Right lobe of liver (tissue), 6 donors: ENCODE measurements around the gene DCBLD2. TPM values are rescaled to one million over a fixed set of nuclear protein-coding genes. Genes with fewer than 3 reads are reported as not detected.
"Not testable (repeated sequence)": the region's sequence is repeated elsewhere in the genome, so short reads cannot be mapped to it uniquely, and the experiment has no call there.

Experiments
- ATAC-seq, 4 donors: fragments of 200-7000 bp; cut with Tn5 transposase; one replicate each; pipeline ENCODE4 v1.9.1; 2020; ENCODE audit warnings: mild to moderate bottlenecking in 4 of 4, moderate library complexity in 4 of 4
- DNase-seq, 3 donors: peaks; one replicate each; pipeline ENCODE4 v3.0.0-alpha.2; 2020
- H3K27ac ChIP-seq, 3 donors: fragments of 200-600 bp; one replicate each; pipeline ENCODE4 v1.8.0; 2022
- H3K27me3 ChIP-seq, 2 donors: fragments of 200-600 bp; one replicate each; pipeline ENCODE4 v1.8.0; 2022
- H3K36me3 ChIP-seq, 4 donors: fragments of 200-600 bp; sonication (generic) in 1 of 4; one replicate each; pipeline versions ENCODE4 v1.5.1 to v1.8.0; 2017 to 2022; ENCODE audit warnings: control low read depth in 1 of 4
- H3K4me1 ChIP-seq, 4 donors: fragments of 200-600 bp; sonication (generic) in 1 of 4; one replicate each; pipeline versions ENCODE4 v1.5.1 to v1.8.0; 2017 to 2022; ENCODE audit warnings: control low read depth in 1 of 4
- H3K4me3 ChIP-seq, 3 donors: fragments of 200-600 bp; one replicate each; pipeline ENCODE4 v1.8.0; 2022
- H3K9me3 ChIP-seq, 4 donors: fragments of 200-600 bp; sonication (generic) in 1 of 4; one replicate each; pipeline versions ENCODE4 v1.5.1 to v1.8.0; 2017 to 2022; ENCODE audit warnings: control low read depth in 1 of 4
- CTCF ChIP-seq, 4 donors: fragments of 200-600 bp in 3 of 4; fragments of 450-650 bp in 1 of 4; IDR thresholded peaks; one replicate each; pipeline versions ENCODE4 v1.5.1 to v1.8.0; 2016 to 2022; ENCODE audit warnings: antibody characterized with exemption in 4 of 4, mild to moderate bottlenecking in 2 of 4
- POLR2A ChIP-seq: fragments of 450-650 bp; IDR thresholded peaks from one replicate; pipeline ENCODE4 v1.6.1; 2017; ENCODE audit warnings: antibody characterized with exemption, mild to moderate bottlenecking
- WGBS: methylation state at CpG from one replicate; pipeline ENCODE4 v1.1.6; 2018; ENCODE audit warnings: low coverage, low lambda C conversion rate; ENCODE audit not compliant: insufficient coverage; ENCODE audit errors: missing lambda C conversion rate; 5-methylcytosine and 5-hydroxymethylcytosine counted together
- intact Hi-C, 2 donors: fragments of 100-400 bp; cut with DNase I; formaldehyde crosslinking; loops; one replicate each; pipeline versions ENCODE4 v1.11.2 to v1.14.1; 2022
- total RNA-seq, 6 experiments: library from RNA; depleted of rRNA in 2 of 6; stranded (reverse); fragments of >200 nt in 2 of 6; fragmentation: NEBNext Ultra II Directional in 3 of 6; extraction: Animal tissue kit (Norgen Biotek cat#: 25700) in 3 of 6; gene quantifications; one replicate each; pipeline versions ENCODE4 v1.1.0 to v1.2.4, GENCODE V29; 2016 to 2023
- donor health status: DM: no; HTN: yes; CAD: no.
- donor health status: DM: no; HTN: no; CAD: no.
- donor health status: DM: no; HTN: no; CAD: no.
- donor health status: DM: no; HTN: yes; CAD: no.
- donor health status: DM: no; HTN: yes; CAD: no.

The DCBLD2 gene
- total RNA-seq, 6 experiments from 2014 or later = 8.1 to 11.3 (median 10.6) TPM

- Histone ChIP-seq H3K36me3 (no peaks in the 10 kb centered on the region), H3K27me3 (no peaks in the 10 kb centered on the region), H3K4me1 (no peaks in the 10 kb centered on the region), H3K4me3 (no peak overlapping the region), H3K27ac (no peak overlapping the region), H3K9me3 (no peaks in the 10 kb centered on the region)
- DNase-seq (no peak), ATAC-seq (no peak)
- 85% methylated on average over 3 of the region's 3 CpGs for WGBS
- intact Hi-C loops = no loop called here
- TF ChIP-seq POLR2A (no peak), CTCF (IDR thresholded peaks at IDR 0.05) (no peak)
These were observed 32.1 kb downstream of the DCBLD2 start for GRCh38 chr3:98869391-98869790.

DNA sequence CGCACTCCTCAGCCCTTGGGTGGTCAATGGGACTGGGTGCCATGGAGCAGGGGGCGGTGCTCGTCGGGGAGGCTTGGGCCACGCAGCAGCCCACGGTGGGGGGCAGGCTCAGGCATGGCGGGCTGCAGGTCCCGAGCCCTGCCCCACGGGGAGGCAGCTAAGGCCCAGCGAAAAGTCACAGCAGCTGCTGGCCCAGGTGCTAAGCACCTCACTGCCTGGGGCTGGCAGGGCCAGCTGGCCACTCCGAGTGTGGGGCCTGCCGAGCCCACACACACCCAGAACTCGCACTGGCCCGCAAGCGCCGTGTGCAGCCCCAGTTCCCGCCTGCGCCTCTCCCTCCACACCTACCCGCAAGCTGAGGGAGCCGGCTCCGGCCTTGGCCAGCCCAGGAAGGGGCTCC is 43.5 kb downstream of the DCBLD2 start:
- H3K36me3 ChIP-seq, ATAC-seq, intact Hi-C loops, H3K4me1 ChIP-seq, H3K9me3 ChIP-seq, H3K27me3 ChIP-seq, H3K27ac ChIP-seq, H3K4me3 ChIP-seq, DNase-seq: not testable (repeated sequence)
- no CpG with 5 or more reads among the region's 21 CpGs for WGBS

DNA sequence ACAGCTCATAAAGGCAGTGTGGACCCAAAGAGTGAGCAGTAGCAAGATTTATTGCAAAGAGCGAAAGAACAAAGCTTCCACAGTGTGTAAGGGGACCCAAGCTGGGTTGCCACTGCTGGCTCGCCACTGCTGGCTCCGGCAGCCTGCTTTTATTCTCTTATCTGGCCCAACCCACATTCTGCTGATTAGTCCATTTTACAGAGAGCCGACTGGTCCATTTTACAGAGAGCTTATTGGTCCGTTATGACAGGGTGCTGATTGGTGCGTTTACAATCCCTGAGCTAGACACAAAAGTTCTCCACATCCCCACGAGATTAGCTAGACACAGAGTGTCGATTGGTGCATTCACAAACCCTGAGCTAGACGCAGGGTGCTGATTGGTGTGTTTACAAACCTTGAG is 44.2 kb downstream of the DCBLD2 start:
- H3K4me1 ChIP-seq, DNase-seq, H3K27ac ChIP-seq, H3K4me3 ChIP-seq, H3K9me3 ChIP-seq, H3K27me3 ChIP-seq, H3K36me3 ChIP-seq, intact Hi-C loops, ATAC-seq: not testable (repeated sequence)
- 100% methylated on average over 1 of the region's 9 CpGs for WGBS

- H3K27ac ChIP-seq = no peak overlapping the region
- H3K9me3 ChIP-seq = no peaks in the 10 kb centered on the region
- no peak overlapping the region for H3K4me3 ChIP-seq
- ATAC-seq (no peak), DNase-seq (no peak)
- H3K36me3 ChIP-seq = no peaks in the 10 kb centered on the region
- H3K4me1 ChIP-seq = no peaks in the 10 kb centered on the region
- 80% methylated on average over 2 of the region's 8 CpGs for WGBS
- no peak for TF ChIP-seq CTCF (IDR thresholded peaks at IDR 0.05)
- H3K27me3 ChIP-seq = no peaks in the 10 kb centered on the region
- intact Hi-C loops = no loop called here
These were observed 44.8 kb downstream of the DCBLD2 start for GRCh38 chr3:98856724-98857123.

DNA sequence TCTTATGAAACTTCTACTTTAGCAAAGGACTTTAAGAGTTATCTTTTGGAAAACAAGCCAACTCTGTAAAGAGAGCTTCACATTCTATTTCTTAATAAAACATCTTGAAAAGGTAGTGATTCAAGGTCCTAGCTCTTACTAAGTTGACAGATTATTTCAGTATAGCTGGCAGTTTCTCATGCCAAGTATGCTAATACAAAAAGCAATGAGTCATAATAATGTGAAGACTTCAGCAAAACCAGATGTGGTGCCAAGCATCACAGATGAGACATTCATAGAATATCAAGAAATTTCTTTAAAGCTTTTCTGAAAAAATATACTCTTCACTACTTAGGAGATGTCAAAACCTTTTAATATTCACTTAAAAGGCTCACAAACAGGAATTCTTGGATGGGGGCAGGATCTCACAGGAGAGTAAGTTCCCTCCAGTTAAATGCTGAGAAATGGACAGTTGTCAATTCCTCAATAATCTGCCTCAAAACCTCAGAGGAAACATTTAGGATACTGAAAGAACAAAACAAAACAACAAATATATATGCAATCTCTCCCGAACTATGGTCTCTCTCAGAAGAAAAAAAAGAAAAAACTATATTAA is 45.6 kb downstream of the DCBLD2 start:
- no peak for ATAC-seq
- no peaks in the 10 kb centered on the region for H3K36me3 ChIP-seq
- 73% methylated on average over 1 of the region's 1 CpG for WGBS

More for the DNA sequence above, 45.6 kb downstream of the DCBLD2 start:
- no peak for DNase-seq
- Histone ChIP-seq H3K27ac (no peak overlapping the region), H3K4me3 (no peak overlapping the region), H3K9me3 (no peaks in the 10 kb centered on the region), H3K27me3 (no peaks in the 10 kb centered on the region), H3K4me1 (no peaks in the 10 kb centered on the region)
- intact Hi-C loops = no loop called here
- TF ChIP-seq POLR2A (no peak), CTCF (IDR thresholded peaks at IDR 0.05) (no peak)
